Measurements from ENCODE around the gene IL12RB2.

DNA sequence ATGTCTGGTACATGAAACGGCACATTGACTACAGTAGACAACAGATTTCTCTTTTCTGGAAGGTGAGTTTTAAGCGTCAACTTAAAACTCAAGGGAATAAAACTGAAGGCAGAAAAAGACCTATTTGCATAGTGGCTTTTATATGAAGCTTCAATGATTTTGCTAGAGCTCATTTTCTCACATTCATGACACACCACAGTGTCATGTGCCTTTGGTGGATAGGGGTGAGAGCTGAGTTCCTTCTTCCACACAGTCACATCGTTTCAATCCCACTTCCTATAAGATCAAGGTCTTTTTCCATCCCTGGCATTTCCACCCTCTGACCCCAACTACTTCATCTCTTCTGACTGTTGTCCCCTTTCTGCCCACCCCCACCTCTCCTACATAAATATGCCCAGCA lies 31.0 kb downstream of the IL12RB2 start:
- no peak for TF ChIP-seq EZH2 (IDR thresholded peaks at IDR 0.05; ENCODE audit: borderline replicate concordance, insufficient read depth, low read depth, low read length, poor library complexity, severe bottlenecking)
- TF ChIP-seq CTCF (IDR thresholded peaks at IDR 0.05): no peak
